SK-N-MC (cell line): ENCODE results near the gene VWA1.
"Not testable (repeated sequence)": the region's sequence is repeated elsewhere in the genome, so short reads cannot be mapped to it uniquely, and the experiment has no call there.

Experiments used
- EZH2 ChIP-seq: fragments of 200-600 bp; sonication (generic); IDR thresholded peaks from one replicate; pipeline ENCODE4 v1.6.1; 2017; ENCODE audit warnings: antibody characterized with exemption
- POLR2AphosphoS5 ChIP-seq: IDR thresholded peaks from 2 replicates; pipeline ENCODE4 v1.6.1; 2012; ENCODE audit warnings: mild to moderate bottlenecking, low read depth, low read length, borderline replicate concordance

- not testable (repeated sequence) for TF ChIP-seq POLR2AphosphoS5, EZH2
Measured at GRCh38 chr1:1428967-1429366, 6.5 kb upstream of the VWA1 start.
